GM08714 (cell line): ENCODE data around the gene HRH4.

Experiments
- H3K4me3 ChIP-seq: fragments of 200-500 bp; sonication (Bioruptor generic); 2 replicates; pipeline ENCODE4 v1.5.1; 2014; ENCODE audit warnings: mild to moderate bottlenecking, low read length, inconsistent platforms
- ZNF274 ChIP-seq: IDR thresholded peaks from 2 replicates; pipeline ENCODE4 v1.6.1; 2012; ENCODE audit warnings: mild to moderate bottlenecking, low read depth, low read length

HRH4 gene, protein sequence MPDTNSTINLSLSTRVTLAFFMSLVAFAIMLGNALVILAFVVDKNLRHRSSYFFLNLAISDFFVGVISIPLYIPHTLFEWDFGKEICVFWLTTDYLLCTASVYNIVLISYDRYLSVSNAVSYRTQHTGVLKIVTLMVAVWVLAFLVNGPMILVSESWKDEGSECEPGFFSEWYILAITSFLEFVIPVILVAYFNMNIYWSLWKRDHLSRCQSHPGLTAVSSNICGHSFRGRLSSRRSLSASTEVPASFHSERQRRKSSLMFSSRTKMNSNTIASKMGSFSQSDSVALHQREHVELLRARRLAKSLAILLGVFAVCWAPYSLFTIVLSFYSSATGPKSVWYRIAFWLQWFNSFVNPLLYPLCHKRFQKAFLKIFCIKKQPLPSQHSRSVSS

DNA sequence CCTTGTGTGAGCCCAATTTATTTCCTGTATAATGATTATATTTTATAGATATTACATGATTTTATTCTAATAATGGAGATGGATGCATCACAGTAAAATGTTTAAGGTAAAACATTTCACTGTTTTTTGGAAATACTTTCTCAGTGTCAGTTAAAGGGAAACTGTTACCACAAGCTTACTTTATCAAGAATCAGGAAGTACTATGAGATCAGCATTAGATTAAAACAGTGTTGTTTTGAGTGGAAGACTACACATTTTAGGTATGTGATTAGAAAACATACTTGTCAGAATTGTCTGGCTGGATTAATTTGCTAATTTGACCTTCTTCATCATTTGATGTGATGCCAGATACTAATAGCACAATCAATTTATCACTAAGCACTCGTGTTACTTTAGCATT is at the start of gene HRH4:
Gene HRH4 (plus strand): TSS at position 250 of the 400 bp plus-strand sequence. CDS start 92 bp downstream, at position 342.
- no peak within 1 kb of the TSS for H3K4me3 ChIP-seq
- TF ChIP-seq ZNF274: no peak

DNA sequence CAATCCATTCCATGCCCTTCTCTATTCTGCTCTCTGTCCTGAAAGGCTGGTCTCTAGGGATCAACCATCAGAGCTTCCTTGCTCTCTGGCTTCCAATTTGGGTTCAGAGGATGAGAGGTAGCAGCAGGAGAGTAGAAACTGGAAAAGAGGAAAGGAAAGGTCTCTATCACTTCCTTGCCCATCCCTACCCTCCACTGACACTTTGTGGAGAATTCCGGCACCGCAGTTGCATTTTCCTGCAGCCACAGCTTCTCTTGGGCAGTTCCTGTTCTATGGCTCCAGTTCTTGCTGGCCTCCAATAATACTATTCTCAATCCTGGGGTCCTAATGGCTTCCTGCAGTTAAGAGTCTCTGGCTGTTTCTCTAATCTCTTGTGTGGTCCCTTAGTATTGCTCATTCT is 47.3 kb upstream of the HRH4 start:
- H3K4me3 ChIP-seq: no peak overlapping the region
- TF ChIP-seq ZNF274: no peak

DNA sequence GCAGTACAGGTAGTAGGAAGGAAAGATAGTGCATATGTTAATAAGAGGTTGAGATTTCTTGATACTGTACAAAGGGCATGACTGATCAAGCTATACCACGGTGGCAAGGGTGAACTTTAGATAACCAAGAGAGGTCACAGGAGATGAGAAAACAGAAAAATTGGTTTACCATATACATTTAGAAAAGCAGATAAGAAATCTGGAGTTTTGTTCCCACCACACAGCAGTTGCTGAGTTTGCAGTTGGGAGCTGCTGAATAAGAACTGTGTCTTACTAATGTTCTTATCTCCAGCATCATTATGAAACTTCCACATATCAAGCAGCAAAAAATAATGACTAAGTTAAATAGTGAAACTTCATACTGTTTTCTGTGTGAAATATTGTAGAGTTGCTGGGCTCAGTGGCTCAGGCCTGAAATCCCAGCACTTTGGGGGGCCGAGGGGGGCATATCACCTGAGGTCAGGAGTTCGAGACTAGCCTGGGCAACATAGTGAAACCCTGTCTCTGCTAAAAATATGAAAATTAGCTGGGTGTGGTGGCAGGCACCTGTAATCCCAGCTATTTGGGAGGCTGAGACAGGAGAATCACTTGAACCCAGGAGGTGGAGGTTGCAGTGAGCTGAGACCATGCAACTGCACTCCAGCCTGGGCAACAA is 46.0 kb upstream of the HRH4 start:
- no peak overlapping the region for H3K4me3 ChIP-seq
- no peak for TF ChIP-seq ZNF274

DNA sequence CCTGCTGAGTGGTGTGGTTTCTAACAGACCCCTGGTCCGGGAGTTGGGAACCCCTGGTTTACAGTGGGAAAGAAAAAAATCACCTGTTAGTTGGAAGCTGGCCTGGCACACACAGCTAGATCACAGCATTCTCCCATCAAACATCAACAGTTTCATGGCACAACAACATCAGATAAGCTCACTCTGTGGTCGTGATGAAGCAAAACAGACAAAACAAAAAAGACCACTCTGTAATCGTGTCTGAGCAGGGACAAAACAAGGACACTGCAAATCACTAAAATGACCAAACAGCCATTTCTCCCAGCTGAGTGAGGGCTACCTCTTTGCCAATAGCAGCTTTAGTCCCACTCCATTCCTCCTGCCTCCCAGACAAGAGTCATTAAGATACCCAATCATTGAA is 43.0 kb upstream of the HRH4 start:
- no peak overlapping the region for H3K4me3 ChIP-seq
- TF ChIP-seq ZNF274: no peak

DNA sequence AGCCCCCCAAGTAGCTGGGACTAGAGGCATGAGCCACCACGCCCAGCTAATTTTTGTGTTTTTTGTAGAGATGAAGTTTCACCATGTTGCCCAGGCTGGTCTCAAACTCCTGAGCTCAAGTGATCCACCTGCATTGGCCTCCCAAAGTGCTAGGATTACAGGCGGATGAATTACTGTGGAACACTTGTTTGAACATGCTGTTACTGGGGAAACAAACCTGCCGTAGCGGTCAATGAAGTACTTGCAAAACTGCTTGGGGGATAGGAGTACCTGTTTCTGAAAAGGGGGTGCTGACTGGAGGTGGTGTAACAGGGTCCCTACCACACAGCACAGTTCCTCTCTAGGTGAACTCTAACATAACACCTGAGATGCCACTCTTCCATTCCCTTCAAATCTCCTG is 39.9 kb upstream of the HRH4 start:
- TF ChIP-seq ZNF274: no peak
- no peak overlapping the region for H3K4me3 ChIP-seq

DNA sequence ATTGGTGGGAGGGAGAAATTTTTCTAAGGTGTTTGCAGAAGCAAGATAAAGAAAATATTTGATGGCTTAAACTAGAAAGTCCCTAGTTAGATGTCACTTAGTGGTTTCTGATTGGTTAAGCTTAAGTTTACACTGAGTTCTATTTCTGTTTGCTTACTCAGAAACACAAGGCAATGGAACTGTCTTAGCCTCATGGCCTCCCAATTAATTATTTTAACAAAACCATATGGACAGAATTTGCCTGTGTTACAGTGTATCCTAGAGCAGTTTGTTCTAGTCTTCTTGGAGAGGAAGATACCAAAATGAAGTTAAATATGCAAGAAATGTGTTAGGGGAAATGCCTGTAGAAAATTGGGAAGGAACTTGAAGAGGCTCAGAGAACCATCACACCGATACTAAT is 38.6 kb upstream of the HRH4 start:
- TF ChIP-seq ZNF274: no peak
- no peak overlapping the region for H3K4me3 ChIP-seq

DNA sequence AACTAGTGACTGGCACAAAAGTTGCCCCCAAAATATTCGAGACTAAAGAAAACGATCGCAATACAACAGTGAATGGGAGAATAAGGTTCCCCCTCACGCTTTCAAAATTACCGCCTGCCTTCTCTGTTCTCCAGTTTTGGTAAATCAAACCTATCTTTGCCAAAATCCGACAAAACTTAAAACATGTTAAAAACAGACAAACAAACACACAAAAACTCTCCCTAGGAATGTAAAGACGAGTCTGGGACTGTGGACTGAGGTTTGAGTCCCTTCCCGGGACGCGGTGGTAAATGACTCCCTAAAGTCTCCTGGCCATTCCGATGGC is 34.4 kb upstream of the HRH4 start:
- peak overlapping the region; percentile 66; the same call in 1 of the 2 replicates for H3K4me3 ChIP-seq
- no peak for TF ChIP-seq ZNF274

DNA sequence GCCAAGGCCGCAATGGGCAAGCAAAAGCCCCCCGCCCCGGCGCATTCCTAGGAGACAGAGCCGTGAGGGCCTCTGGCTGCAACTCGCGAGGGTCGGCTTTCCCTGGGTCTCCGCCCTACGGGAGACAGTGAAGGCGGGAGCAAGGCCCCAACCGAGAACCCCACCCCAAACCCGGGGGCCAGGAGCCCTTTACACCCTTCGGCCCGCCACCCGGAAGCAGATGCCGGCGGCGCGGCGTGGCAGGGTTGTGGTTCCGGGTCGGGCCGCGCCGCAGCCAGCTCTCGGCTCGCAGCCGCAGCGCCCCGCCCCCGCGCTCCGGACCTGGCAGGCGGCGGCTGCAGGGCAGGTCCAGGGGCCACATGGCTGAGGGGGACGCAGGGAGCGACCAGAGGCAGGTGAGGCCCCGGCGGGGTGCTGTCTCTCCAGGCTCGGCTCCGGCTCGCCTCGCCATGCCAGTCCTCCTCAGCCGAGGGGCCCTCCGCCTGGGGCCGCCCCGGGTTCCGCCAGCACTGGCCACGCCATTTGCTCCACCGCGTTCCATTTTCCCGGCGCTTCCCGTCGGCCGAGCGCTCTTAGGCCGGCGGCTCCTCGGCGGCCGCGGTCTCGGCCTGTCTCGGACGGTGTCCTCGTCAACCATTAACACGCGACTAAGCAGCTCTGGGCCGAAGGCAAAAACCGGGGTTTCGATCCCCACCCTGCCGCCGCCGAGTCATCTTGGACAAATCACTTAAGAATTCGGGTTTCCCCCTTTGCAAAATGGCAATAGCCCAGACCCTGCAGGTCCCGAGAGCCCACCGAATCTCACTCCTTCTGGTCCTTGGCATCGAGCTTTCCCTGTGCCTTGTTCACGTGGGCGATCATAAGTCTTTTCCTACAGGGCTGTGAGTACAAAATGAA is 33.8 kb upstream of the HRH4 start, which contains the start of gene IMPACT:
Gene IMPACT (plus strand): TSS at position 273 of the 897 bp plus-strand sequence. CDS start 87 bp downstream, at position 360.
- TF ChIP-seq ZNF274: no peak
- H3K4me3 ChIP-seq: peak within 1 kb of the TSS; percentile 66

DNA sequence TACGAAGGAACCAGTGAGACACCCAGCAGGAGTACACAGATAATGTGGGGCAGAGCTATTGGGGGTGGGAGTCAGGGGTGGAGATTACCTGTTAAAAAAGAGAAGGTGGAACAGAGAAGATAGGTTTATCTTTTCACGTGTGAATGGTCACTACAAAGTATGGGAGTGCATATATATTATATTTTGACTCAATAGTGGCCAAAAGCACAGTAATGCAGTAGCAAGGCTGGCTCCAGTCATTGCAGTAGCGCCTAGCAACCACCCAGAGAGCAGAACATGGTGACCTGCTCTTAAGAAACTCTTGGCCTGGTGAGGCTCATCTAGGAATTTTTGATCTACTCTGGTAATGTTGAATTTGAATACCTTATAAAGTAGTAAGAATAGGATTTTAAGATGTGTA is 33.0 kb upstream of the HRH4 start:
- peak overlapping the region; percentile 66; the same call in 1 of the 2 replicates for H3K4me3 ChIP-seq
- TF ChIP-seq ZNF274: no peak

DNA sequence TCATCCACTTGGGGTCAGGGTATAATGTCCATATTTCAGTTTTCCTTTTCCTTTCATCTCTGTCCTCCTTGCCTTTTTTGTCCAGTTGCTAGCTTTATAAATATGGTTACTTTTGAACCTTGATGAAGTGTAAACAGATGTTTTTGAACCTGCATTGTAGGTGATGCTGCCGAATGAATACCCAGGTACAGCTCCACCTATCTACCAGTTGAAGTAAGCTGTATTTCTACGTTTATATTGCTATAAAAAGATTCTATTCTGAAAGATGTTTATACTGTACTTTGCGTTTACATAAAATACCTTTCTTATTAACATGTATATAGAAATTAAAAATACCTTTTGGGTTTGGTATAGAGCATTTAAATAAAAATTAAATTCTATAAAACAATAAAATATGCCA is 31.7 kb upstream of the HRH4 start:
- H3K4me3 ChIP-seq: no peak overlapping the region
- no peak for TF ChIP-seq ZNF274

DNA sequence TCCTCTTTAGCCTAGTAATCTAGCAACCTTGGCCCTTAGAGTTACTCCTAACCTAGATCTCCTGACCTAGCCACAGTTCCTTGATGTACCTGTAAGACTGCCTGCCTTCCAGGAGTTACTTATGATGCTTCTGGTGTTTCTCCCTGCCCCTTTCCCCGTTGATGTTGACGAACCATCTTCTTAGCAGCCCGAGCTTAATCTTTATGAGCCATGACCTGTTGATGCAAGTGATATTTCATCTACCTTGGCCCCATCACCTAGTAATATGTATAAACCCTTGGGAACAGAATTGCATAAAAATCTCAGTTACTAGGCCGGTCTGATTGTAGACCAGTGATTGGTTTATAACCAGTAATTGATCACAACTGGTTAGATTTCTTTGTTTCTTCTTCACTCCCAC is 31.2 kb upstream of the HRH4 start:
- TF ChIP-seq ZNF274: no peak
- H3K4me3 ChIP-seq: no peak overlapping the region

DNA sequence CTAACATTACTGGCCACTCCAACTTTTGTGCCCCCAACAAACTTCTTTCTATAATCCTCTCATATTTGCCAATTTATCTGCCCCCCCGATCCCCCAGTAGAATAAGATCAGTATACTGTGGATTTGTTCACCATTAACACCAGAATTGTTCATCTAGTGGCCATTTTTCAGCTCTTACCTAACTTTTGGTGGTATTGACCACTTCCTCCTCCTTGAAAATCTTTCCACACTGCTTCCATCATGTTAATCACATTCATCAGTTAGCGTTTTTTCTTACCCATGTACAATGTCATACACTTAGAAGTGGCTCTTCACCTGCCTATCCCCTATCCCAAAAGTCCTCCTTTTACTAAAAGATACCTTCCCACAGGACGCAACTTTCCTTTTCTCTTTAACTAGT is 27.8 kb upstream of the HRH4 start:
- H3K4me3 ChIP-seq: no peak overlapping the region
- TF ChIP-seq ZNF274: no peak

DNA sequence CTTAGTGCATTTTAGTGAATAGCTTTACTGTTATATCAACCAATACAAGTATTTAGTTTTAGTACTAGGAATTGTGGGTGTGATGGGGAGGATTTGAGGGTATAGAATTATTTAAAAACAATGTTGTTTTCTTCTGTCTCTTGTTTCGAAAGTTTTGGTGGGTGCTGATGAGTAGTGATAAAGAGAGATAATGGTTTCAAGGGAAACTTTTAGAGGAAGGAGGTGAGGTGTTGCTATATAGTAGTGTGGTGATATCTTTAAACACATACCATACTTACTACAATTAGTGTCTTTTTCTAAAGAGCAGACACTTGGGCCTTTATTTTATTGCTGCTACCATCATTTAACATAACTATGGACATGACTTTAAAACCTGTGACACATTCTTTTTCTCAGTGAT is 23.5 kb upstream of the HRH4 start:
- TF ChIP-seq ZNF274: no peak
- H3K4me3 ChIP-seq: no peak overlapping the region

DNA sequence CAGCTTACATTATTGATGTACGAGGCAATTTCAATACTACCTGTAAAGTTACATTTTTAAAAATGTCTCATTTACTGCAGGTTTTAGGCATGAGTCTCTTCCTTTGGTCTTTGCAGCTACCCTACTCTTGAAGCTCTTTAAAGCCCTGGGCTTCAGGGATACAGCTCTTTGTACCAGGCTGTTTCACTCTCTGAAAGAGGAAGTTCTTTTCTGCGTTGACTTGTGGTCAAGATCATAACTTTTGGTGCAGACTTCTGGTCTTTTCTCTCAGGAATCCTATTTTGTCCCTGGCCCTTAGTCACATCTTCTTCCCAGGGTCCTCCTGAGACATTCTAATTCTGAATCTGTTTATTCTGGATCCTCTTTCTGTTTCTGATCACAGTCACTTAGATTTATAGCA is 16.6 kb upstream of the HRH4 start:
- no peak for TF ChIP-seq ZNF274
- no peak overlapping the region for H3K4me3 ChIP-seq
